Measurements from ENCODE around the gene MTMR10. TPM values are rescaled to one million over a fixed set of nuclear protein-coding genes. Genes with fewer than 3 reads are reported as not detected.

Gene MTMR10
- total RNA-seq, 1 experiment from 2014 or later: 25.5 TPM

- no peak for DNase-seq
- Histone ChIP-seq H3K79me2 (ENCODE audit: low read length) (no peaks in the 10 kb centered on the region), H3K4me2 (ENCODE audit: low read depth, low read length, poor library complexity, severe bottlenecking) (no peak overlapping the region), H3K36me3 (ENCODE audit: insufficient read depth, low read length) (peaks cover 16% of the 10 kb centered on the region), H3K9me3 (ENCODE audit: low read length) (no peaks in the 10 kb centered on the region), H4K20me1 (ENCODE audit: insufficient read depth, low read depth, low read length) (no peaks in the 10 kb centered on the region), H3K4me3 (ENCODE audit: low read length) (no peak overlapping the region), H2AFZ (ENCODE audit: low read length) (no peak overlapping the region), H3K9me2 (replicated peaks; ENCODE audit: insufficient read depth, low read length) (no peaks in the 10 kb centered on the region), H3K27me3 (ENCODE audit: low read length) (no peaks in the 10 kb centered on the region), H3K4me1 (ENCODE audit: low read length) (no peaks in the 10 kb centered on the region), H3K9ac (ENCODE audit: low read length) (no peak overlapping the region), H3K27ac (ENCODE audit: low read length) (no peak overlapping the region)
These were observed 63.4 kb downstream of the MTMR10 start for GRCh38 chr15:30928076-30928475.

DNA sequence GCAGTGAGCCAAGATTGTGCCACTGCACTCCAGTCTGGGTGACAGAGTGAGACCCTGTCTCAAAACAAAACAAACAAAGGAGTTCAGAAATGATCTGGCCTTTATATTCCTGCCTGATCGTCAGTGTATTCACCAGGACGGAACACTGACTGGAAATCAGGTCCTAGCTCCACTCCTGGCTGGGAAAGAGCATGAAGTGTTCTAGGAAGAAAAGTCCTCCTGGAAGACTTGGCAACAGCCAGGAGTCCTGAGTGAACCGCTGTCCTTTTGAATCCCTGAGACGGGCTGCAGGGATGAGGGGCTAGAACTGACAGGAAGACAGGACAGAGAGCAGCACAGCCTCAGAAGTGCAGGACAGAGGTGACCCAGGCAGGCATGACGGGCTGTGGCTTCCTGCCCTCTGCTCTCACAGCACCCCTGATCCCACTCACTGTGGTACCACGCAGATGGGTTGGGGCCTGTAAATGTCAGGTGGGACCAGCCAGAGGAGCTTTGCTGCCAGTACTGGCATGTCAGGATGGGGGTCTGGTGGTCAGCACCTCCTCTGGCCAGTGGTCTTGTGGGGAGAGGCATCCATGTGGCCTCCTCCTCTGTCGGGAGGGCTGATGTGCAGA is 64.2 kb downstream of the MTMR10 start:
- Histone ChIP-seq H3K27ac (ENCODE audit: low read length) (no peak overlapping the region), H4K20me1 (ENCODE audit: insufficient read depth, low read depth, low read length) (no peaks in the 10 kb centered on the region), H3K9ac (ENCODE audit: low read length) (no peak overlapping the region), H2AFZ (ENCODE audit: low read length) (no peak overlapping the region), H3K9me3 (ENCODE audit: low read length) (no peaks in the 10 kb centered on the region), H3K27me3 (ENCODE audit: low read length) (no peaks in the 10 kb centered on the region), H3K79me2 (ENCODE audit: low read length) (no peaks in the 10 kb centered on the region), H3K4me3 (ENCODE audit: low read length) (no peak overlapping the region), H3K4me2 (ENCODE audit: low read depth, low read length, poor library complexity, severe bottlenecking) (no peak overlapping the region), H3K36me3 (ENCODE audit: insufficient read depth, low read length) (peaks cover 21% of the 10 kb centered on the region), H3K9me2 (replicated peaks; ENCODE audit: insufficient read depth, low read length) (no peaks in the 10 kb centered on the region), H3K4me1 (ENCODE audit: low read length) (no peaks in the 10 kb centered on the region)
- no peak for DNase-seq

GRCh38 chr15:30926161-30926560 is 65.3 kb downstream of the MTMR10 start:
- Histone ChIP-seq H3K4me3 (ENCODE audit: low read length) (no peak overlapping the region), H3K4me2 (ENCODE audit: low read depth, low read length, poor library complexity, severe bottlenecking) (no peak overlapping the region), H3K9ac (ENCODE audit: low read length) (no peak overlapping the region), H4K20me1 (ENCODE audit: insufficient read depth, low read depth, low read length) (no peaks in the 10 kb centered on the region), H3K79me2 (ENCODE audit: low read length) (no peaks in the 10 kb centered on the region), H3K36me3 (ENCODE audit: insufficient read depth, low read length) (peaks cover 22% of the 10 kb centered on the region), H3K27me3 (ENCODE audit: low read length) (no peaks in the 10 kb centered on the region), H3K9me2 (replicated peaks; ENCODE audit: insufficient read depth, low read length) (no peaks in the 10 kb centered on the region), H3K4me1 (ENCODE audit: low read length) (no peaks in the 10 kb centered on the region), H2AFZ (ENCODE audit: low read length) (no peak overlapping the region), H3K27ac (ENCODE audit: low read length) (no peak overlapping the region), H3K9me3 (ENCODE audit: low read length) (no peaks in the 10 kb centered on the region)
- no peak for DNase-seq

GRCh38 chr15:30925686-30926085 is 65.7 kb downstream of the MTMR10 start:
- no peaks in the 10 kb centered on the region for H3K27me3 ChIP-seq (ENCODE audit: low read length)
- H2AFZ ChIP-seq (ENCODE audit: low read length): no peak overlapping the region
- H3K4me2 ChIP-seq (ENCODE audit: low read depth, low read length, poor library complexity, severe bottlenecking): no peak overlapping the region
- H3K36me3 ChIP-seq (ENCODE audit: insufficient read depth, low read length): peaks cover 22% of the 10 kb centered on the region
- H3K9me2 ChIP-seq (replicated peaks; ENCODE audit: insufficient read depth, low read length): no peaks in the 10 kb centered on the region
- H3K4me1 ChIP-seq (ENCODE audit: low read length): no peaks in the 10 kb centered on the region
- DNase-seq: no peak
- no peak overlapping the region for H3K4me3 ChIP-seq (ENCODE audit: low read length)
- no peak overlapping the region for H3K9ac ChIP-seq (ENCODE audit: low read length)
- no peaks in the 10 kb centered on the region for H4K20me1 ChIP-seq (ENCODE audit: insufficient read depth, low read depth, low read length)
- no peaks in the 10 kb centered on the region for H3K79me2 ChIP-seq (ENCODE audit: low read length)
- no peaks in the 10 kb centered on the region for H3K9me3 ChIP-seq (ENCODE audit: low read length)
- no peak overlapping the region for H3K27ac ChIP-seq (ENCODE audit: low read length)

DNA sequence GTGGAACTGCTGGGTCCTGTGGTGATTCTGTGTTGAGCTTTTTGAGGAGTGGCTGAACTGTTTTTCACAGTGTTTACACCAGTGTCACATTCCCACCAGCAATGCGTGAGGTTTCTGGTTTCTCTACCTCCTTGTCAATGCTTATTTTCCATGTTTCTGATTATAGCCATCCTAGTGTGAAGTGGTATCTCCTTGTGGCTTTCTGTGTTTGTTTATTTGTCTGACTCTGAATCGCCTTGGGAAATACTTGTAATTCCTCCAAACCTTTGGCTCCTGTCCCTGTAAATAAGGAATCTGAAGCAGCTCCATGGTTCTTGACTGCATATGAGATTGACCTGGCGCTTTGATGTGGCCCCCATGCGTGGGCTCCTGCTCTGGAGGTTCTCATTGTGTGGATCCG is 67.1 kb downstream of the MTMR10 start:
- no peak overlapping the region for H2AFZ ChIP-seq (ENCODE audit: low read length)
- no peak overlapping the region for H3K9ac ChIP-seq (ENCODE audit: low read length)
- peaks cover 6% of the 10 kb centered on the region for H3K4me1 ChIP-seq (ENCODE audit: low read length)
- no peak for DNase-seq
- peaks cover 32% of the 10 kb centered on the region for H3K36me3 ChIP-seq (ENCODE audit: insufficient read depth, low read length)
- no peaks in the 10 kb centered on the region for H4K20me1 ChIP-seq (ENCODE audit: insufficient read depth, low read depth, low read length)
- no peaks in the 10 kb centered on the region for H3K9me3 ChIP-seq (ENCODE audit: low read length)
- H3K4me3 ChIP-seq (ENCODE audit: low read length): no peak overlapping the region
- no peaks in the 10 kb centered on the region for H3K27me3 ChIP-seq (ENCODE audit: low read length)
- H3K9me2 ChIP-seq (replicated peaks; ENCODE audit: insufficient read depth, low read length): no peaks in the 10 kb centered on the region
- H3K27ac ChIP-seq (ENCODE audit: low read length): no peak overlapping the region
- no peak overlapping the region for H3K4me2 ChIP-seq (ENCODE audit: low read depth, low read length, poor library complexity, severe bottlenecking)
- no peaks in the 10 kb centered on the region for H3K79me2 ChIP-seq (ENCODE audit: low read length)

- H2AFZ ChIP-seq (ENCODE audit: low read length): no peak overlapping the region
- no peaks in the 10 kb centered on the region for H3K27me3 ChIP-seq (ENCODE audit: low read length)
- no peak overlapping the region for H3K27ac ChIP-seq (ENCODE audit: low read length)
- no peaks in the 10 kb centered on the region for H3K9me2 ChIP-seq (replicated peaks; ENCODE audit: insufficient read depth, low read length)
- no peak for DNase-seq
- H3K4me3 ChIP-seq (ENCODE audit: low read length): no peak overlapping the region
- H3K36me3 ChIP-seq (ENCODE audit: insufficient read depth, low read length): peaks cover 26% of the 10 kb centered on the region; the same call in 1 of the 2 replicates
- no peak overlapping the region for H3K9ac ChIP-seq (ENCODE audit: low read length)
- no peaks in the 10 kb centered on the region for H3K9me3 ChIP-seq (ENCODE audit: low read length)
- H3K4me1 ChIP-seq (ENCODE audit: low read length): peaks cover 6% of the 10 kb centered on the region
- no peaks in the 10 kb centered on the region for H4K20me1 ChIP-seq (ENCODE audit: insufficient read depth, low read depth, low read length)
- no peak overlapping the region for H3K4me2 ChIP-seq (ENCODE audit: low read depth, low read length, poor library complexity, severe bottlenecking)
- peaks cover 1% of the 10 kb centered on the region; the same call in 1 of the 2 replicates for H3K79me2 ChIP-seq (ENCODE audit: low read length)
These were observed 68.0 kb downstream of the MTMR10 start for GRCh38 chr15:30923429-30923828.

DNA sequence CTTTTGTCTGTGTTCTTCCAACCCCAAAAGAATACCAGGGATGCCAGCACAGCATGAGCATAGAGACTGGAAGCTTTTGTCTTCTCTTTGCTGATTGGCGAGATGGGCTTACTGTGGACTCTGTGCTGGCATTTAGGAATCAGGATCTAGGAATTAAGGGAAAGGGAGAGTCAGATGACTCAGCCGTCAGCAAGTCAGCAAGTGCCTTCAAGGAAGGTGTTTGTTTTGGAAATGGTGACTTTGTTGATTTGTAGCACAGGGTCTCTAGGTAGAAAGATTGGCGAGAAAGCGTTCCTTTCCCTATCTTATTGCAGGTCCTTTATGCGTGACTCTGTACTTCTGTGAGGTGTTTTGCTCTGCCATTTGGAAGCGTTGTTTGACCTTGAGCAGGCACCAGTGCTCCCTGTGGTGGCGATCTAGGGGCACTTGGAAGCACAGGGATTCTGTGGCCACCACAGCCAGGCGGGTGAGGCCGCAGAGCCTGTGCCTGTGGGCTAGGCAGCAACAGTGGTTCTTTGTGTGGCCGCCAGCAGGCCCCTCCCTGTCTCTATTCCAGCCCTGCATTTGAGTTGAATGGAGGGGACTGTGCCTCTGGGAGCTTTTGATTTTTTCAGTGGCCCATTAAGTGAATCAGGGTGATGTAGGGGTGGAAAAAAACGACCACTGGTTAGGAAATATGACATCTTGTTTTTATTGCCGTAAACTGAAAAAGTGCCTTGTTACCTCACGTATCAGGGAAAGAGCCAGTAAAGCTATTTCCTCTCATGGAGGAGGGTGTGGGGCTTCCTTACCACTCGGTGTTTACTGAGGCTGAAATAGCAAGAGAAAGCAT is 68.7 kb downstream of the MTMR10 start:
- Histone ChIP-seq H3K27me3 (ENCODE audit: low read length) (no peaks in the 10 kb centered on the region), H3K4me2 (ENCODE audit: low read depth, low read length, poor library complexity, severe bottlenecking) (no peak overlapping the region), H3K9me2 (replicated peaks; ENCODE audit: insufficient read depth, low read length) (no peaks in the 10 kb centered on the region), H3K27ac (ENCODE audit: low read length) (no peak overlapping the region), H3K79me2 (ENCODE audit: low read length) (peaks cover 5% of the 10 kb centered on the region; the same call in 1 of the 2 replicates), H3K4me1 (ENCODE audit: low read length) (peaks cover 6% of the 10 kb centered on the region), H3K9ac (ENCODE audit: low read length) (no peak overlapping the region), H3K9me3 (ENCODE audit: low read length) (no peaks in the 10 kb centered on the region), H4K20me1 (ENCODE audit: insufficient read depth, low read depth, low read length) (no peaks in the 10 kb centered on the region), H2AFZ (ENCODE audit: low read length) (no peak overlapping the region), H3K4me3 (ENCODE audit: low read length) (no peak overlapping the region), H3K36me3 (ENCODE audit: insufficient read depth, low read length) (peaks cover 32% of the 10 kb centered on the region; the same call in 1 of the 2 replicates)
- no peak for DNase-seq

DNA sequence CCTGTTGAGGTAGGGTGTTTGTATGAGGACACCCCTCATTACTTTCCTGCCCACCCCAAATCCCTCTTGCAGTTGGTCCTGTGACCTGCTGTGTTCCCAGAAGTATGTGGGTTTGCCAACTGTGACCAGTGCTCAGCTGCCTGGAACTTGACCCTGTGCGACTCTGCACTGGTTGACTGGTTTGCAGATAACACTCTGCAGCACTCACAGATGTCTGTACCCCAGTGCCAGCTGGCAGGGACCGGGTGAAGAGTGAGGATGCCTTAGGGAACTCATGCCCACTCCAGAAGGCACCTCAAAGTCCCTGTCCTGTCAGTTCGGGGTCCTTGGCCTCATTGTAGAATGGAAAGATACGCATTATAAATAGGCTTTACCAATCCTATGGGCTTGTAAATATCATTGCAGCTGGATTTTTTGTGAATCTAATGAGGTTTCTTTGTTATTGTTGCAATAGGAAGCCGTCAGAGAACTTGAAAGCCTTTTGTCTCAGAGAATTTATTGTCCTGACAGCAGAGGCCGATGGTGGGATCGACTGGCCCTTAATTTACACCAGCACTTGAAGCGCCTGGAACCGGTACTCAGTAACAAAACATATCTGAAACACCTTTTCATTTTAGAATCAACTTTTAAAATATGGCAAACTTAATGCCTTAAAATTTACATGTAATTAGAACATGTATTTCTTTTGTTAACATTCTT is 69.5 kb downstream of the MTMR10 start:
- Histone ChIP-seq H3K27ac (ENCODE audit: low read length) (no peak overlapping the region), H3K9ac (ENCODE audit: low read length) (no peak overlapping the region), H2AFZ (ENCODE audit: low read length) (no peak overlapping the region), H3K9me2 (replicated peaks; ENCODE audit: insufficient read depth, low read length) (no peaks in the 10 kb centered on the region), H3K36me3 (ENCODE audit: insufficient read depth, low read length) (peaks cover 32% of the 10 kb centered on the region; the same call in 1 of the 2 replicates), H3K4me3 (ENCODE audit: low read length) (no peak overlapping the region), H3K4me2 (ENCODE audit: low read depth, low read length, poor library complexity, severe bottlenecking) (no peak overlapping the region), H3K27me3 (ENCODE audit: low read length) (no peaks in the 10 kb centered on the region), H3K4me1 (ENCODE audit: low read length) (peaks cover 6% of the 10 kb centered on the region), H3K9me3 (ENCODE audit: low read length) (no peaks in the 10 kb centered on the region), H3K79me2 (ENCODE audit: low read length) (peaks cover 10% of the 10 kb centered on the region), H4K20me1 (ENCODE audit: insufficient read depth, low read depth, low read length) (no peaks in the 10 kb centered on the region)
- no peak for DNase-seq

Measured in Karpas-422 (cell line).